CD4-positive, alpha-beta T cell treated with Interleukin-17A for 4 hours (primary cell): ENCODE measurements around the gene CIAPIN1.
"Not testable (repeated sequence)": the region's sequence is repeated elsewhere in the genome, so short reads cannot be mapped to it uniquely, and the experiment has no call there.

Source experiments
- DNase-seq: peaks from one replicate; pipeline ENCODE4 v3.0.0-alpha.2; 2020; ENCODE audit warnings: mixed read lengths

Gene CIAPIN1

DNA sequence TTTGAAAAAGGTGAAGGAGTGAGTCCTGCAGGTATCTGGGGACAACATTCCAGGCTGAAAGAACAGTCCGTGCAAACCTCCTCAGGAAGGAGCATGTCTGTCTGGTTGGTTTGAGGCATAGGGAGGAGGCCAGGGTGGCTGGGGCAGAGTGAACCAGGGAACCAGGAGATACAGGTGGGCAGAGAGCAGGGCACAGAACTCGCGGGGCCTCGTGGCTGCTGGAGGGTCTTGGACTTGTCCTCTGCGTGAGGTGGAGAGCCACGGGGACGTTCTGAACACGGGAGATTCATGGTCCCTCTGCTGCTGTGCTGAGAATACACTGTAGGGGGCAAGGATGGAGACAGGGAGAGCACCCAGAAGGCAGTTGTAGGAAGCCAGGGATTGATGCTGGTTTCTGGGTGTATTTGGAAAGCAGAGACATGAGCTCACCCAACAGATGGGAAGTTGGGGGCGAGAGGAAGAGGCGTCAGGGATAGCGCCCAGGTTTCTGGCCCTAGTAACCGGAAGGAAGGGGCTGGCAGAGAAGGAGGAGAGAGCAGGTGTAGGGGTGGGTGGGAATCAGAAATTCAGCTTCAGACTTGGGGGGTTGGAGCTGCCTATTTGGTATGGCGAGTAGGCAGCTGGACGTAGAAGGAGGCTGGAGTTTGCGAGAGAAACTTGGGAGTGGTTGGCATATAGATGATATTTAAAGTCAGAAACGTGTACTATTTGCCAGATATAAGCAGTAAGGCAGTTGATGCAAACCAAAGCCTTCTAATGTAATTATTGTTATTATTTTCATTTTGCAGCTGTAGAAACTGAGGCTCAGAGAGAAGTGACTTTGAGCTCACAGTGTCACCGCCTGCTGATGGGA, 43.0 kb downstream of the CIAPIN1 start, which contains the start of gene CCL17:
Gene CCL17 (plus strand): TSS at position 803 of the 853 bp plus-strand sequence. CDS start 9,166 bp downstream, outside the sequence.
- DNase-seq, result no peak

DNA sequence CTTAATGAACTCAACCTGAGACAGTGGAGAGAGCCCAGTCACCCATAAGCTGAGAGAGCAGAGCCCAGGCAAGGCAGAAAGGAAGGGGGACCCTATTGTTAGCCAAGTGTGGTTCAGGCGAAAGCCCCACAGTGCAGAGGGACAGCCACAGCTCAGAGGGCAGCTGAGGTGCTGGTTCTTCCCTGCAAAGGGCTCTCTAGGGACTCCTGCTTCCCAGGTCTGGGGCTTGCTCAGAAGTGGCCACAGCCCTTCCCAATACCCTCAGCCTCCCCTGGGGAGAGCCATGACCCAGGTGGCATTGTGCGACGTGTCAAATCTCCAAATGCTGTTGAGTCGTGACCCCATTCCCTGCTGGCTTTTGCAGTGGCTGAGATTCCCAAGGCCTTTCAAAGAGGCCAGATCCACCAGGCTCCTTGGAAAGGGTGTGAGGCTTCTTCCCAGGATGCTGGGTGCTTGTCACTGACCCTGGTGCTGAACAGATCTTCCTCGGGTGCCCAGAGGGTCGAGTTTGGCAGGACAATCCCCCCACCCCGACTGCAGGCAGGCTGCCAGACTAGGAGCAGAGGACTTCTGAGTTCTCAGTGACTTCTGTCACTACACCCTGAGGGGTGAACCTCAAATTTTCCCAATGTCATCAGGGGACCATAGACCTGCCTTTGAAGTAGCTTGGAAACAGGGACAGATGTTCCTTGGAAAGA, 45.1 kb downstream of the CIAPIN1 start:
- no peak for DNase-seq

DNA sequence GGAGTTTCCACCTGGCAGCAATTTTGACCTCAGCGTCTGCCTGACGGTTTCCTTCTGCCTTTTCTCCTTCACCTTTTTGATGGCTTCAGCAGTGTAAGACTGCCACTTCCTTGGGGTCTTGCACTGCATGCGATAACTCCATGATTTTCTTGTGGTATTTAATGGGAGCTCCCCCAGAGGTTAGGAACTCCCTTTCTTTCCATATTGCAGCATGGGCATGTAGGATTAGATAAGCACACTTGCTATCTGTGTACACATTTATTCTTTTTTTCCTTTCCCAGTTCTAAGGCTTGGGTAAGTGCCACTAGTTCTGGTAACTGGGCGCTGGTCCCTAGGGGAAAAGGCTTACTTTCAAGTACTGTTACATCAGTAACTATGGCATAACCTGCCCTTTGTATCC, 49.7 kb downstream of the CIAPIN1 start:
- not testable (repeated sequence) for DNase-seq

DNA sequence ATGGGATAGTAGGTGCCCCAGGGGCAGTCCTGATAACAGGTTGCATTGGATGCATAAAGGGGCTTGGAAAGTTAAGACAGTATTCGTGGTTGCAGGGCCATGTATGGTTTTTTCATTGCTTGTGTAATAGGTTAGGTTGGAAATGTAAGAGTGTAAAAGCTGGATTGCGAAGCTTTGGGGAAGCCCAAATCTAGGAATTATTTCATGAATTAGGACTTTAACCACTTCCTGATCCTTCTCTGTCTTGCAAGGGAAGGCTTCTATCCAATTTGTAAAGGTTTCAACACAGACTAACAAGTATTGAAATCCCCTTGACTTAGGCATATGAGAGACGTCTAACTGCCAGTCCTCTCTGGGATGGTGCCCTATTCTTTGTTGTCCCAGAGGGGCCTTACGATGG, 50.4 kb downstream of the CIAPIN1 start:
- no peak for DNase-seq

DNA sequence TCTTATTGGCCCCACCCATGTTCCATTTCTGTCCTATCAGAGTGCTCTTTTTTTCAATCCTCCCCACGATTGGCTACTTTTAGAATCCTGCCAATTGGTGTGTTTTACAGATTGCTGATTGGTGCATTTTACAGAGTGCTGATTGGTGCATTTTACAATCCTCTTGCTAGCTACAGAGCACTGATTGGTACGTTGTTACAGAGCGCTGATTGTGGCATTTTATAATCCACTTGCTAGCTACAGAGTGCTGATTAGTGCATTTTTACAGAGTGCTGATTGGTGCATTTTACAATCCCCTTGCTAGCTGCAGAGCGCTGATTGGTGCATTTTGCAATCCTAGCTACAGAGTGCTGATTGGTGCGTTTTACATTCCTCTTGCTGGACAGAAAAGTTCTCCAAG, 52.2 kb downstream of the CIAPIN1 start:
- no peak for DNase-seq

DNA sequence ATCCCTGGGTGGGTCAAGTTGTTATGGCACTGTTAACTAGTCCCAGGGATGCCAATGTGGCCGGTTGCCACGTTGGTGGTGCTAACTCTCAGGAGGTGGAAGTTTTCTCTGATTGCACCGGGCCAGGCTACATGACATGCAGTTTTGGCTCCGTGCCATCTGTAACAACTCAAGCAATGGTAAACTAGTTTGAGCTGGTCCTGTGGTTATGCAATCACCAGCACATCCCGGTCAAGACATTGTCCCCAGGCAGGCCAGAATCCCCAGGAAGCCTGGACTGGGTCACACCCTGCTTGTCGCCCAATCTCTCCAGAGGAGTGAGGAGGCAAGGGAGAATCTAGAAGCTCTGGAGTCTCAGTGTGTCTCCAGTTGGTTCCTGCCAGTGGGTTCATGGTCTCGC, 52.7 kb downstream of the CIAPIN1 start:
- DNase-seq, result no peak

DNA sequence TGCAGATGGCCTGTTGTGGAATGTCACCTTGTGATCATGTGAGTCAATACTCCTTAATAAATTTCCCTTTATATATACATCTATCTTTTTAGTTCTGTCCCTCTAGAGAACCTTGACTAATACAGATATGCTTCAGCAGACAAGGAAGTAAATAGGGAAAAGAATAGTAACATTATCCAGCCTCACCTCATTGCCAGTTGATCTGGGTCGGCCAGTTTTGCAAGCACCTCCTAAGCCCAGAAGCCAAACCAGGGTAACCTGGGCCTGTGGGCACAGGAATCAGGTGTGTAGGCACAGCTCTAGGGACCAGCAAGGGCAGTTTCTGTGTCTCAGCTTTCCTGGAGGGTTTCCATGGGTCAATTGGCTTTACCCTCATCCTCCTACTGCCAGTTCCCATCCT, 54.5 kb downstream of the CIAPIN1 start:
- no peak for DNase-seq

DNA sequence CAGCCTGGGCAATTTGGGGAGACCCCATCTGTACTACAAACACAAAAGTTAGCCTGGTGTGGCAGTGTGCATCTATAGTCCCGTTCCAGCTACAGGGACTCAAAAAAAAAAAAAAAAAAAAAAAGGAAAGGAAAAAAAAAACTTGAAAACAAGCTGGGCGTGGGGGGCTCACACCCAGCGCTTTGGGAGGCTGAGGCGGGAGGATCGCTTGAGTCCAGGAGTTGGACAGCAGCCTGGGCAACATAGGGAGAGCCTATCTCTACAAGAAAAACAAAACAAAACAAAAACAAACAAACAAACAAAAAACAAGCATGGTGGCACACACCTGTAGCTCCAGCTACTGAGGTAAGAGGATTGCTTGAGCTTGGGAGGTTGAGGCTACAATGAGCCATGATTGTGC, 55.5 kb downstream of the CIAPIN1 start:
- DNase-seq, result no peak

DNA sequence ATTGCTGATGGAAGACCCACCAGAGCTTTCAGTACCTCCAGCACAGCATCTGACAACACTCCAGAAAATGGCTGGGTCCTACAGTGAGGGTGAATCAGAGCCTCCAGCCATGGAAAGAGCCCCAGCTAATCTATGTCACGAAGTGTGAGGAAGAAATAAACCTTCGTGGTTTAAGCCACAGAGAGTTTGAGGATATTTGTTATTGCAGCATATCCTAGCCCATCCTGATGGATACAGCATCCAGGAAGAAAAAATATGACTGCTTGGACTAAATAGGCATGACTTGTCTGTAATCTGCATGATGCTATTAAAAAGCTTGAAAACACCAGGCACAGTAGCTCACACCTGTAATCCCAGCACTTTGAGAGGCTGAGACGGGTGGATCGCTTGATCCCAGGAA, 55.9 kb downstream of the CIAPIN1 start:
- DNase-seq, result no peak

DNA sequence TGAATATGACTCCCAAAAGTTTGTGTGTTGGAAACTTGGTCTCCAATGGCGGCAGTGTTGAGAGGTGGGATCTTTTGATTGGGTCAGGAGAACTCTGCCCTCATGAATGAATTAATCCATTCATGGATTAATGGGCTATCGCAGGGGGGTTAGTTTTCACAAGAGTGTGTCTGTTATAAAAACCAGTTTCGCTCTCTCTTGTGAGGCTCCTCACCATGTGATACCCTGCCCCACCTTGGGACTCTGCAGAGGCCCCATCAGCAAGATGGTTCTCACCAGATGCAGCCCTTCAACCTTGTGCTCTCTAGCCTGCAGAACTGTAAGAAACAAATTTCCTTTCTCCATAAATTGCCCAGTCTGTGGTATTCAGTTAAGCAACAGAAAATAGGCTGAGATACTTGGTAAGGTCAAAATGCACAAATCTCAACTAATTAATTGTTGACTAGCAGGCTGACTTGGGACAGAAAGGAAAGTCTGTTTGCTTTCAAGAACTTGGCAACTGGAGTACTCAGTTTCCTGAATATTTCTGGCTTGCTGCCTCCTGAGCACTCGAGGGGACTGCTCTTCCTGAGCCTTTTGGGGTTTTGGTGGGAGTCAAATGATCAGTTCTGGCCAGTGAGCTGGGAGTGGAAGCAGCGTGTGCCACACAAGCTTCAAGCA, 56.4 kb downstream of the CIAPIN1 start:
- no peak for DNase-seq

DNA sequence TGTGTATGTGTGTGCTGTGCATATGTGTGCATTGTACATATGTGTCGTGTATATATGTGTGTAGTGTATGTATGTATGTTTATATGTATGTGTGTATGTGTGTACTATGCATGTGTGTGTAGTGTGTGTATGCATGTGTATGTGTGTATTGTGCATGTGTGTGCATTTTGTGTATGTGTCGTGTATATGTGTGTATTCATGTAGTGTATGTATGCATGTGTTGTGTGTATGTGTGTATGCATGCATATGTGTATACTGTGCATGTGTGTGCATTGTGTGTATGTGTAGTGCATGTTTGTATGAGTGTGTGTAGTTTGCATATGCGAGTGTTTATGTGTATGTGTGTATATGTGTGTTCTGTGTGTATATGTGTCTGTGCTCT, 58.1 kb downstream of the CIAPIN1 start:
- DNase-seq, result no peak

DNA sequence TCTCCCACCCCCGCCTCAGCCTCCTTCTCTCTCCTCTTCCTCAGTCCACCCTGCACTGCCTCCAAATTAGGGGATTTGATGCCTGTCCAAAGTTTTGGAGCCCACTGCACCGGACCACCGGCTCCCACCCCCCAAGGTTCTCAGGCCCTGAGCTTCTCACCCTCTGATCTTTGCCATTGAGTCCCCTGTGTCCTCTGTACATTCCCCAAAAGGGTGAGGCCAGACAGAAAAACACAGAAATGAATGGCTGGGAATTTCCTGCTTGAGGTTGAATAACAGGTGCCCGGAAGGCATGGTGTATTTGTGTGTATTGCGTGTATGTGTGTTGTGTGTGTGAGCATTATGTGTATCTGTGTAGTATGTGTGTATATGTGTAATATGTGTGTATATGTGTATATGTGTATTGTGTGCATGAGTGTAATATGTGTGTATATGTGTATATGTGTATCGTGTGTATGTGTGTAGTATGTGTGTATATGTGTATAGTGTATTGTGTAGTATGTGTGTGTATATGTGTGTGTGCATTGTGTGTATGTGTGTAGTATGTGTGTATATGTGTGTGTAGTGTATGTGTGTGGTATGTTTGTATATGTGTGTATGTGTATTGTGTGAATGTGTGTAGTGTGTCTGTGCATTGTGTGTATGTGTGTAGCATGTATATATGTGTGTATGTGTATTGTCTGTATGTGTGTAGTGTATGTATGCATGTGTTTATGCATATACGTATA, 58.7 kb downstream of the CIAPIN1 start:
- DNase-seq, result no peak

DNA sequence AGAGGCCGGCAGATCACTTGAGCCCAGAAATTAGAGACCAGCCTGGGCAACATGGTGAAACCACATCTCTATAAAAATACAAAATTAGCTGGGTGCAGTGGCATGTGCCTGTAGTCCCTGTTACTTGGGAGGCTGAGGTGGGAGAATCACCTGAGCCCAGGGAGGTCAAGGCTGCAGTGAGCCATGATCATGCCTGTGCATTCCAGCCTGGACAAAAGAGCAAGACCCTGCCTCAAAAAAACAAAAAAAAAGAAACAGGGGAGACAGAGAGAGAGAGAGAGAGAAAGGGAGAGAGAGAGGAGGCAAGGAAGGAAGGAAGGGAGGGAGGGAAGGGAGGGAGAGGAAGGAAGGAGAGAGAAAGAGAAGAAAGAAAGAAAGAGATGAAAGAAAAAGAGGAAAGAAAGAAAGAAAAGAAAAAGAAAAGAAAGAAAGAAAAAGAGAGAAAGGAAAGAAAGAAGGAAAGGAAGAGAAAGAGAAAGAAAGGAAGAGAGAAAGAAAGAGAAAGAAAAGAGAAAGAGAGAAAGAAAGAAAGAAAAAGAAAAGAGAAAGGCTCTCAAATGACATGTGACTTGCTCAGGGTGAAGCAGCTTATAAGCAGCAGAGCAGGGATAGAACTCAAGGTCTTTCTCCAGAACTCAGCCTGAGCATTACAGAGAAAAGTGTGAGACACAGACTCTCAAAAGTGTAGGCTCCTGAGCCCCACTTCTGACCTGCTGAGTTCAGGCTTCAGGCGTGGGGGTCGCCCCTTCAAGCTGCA, 59.4 kb downstream of the CIAPIN1 start:
- no peak for DNase-seq

DNA sequence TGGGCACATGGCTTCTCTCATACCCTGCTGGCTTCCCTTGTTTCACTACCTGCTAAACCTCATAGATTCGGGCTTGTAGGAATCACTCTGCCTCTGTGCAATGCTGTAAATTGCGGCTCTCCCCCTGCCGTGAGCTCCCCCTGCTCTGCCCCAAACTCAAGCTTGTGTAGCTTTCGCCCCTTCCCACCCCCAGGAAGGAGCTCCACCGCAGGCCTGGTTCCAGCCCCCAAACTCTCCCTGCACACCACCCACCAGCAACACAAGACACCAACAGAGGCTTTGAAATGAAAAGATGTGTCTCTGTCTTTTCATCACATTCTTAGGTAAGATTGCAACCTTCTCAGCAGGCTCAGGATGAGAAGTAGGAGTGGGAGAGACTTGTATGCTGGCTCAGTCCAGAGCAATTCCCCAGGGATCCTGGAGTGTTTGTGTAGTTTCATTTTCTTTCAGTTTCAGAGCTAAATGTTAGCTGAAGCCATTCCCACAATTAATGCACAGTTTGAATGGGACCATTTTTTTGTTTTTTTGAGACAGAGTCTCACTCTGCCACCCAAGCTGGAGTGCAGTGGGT, 60.7 kb downstream of the CIAPIN1 start:
- no peak for DNase-seq

DNA sequence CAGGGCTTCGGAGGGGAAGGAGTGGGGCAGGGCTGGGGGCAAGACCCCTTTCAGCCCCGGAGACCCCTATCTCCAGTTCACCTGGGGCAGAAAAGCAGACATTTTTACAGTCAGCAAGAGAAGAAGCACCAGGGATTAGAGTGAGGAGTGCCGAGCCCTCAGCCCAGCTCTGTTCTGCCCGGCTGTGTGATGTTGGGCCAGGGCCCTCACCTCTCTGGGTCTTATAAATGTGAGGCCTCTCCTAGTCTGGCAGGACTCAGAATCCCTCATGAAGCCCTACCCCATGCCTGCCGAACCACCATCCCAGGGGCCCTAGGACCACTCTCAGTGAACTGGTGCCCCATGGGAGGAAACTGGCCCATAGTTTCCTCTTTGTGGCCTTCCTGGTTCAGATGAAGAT, 62.1 kb downstream of the CIAPIN1 start:
- no peak for DNase-seq

DNA sequence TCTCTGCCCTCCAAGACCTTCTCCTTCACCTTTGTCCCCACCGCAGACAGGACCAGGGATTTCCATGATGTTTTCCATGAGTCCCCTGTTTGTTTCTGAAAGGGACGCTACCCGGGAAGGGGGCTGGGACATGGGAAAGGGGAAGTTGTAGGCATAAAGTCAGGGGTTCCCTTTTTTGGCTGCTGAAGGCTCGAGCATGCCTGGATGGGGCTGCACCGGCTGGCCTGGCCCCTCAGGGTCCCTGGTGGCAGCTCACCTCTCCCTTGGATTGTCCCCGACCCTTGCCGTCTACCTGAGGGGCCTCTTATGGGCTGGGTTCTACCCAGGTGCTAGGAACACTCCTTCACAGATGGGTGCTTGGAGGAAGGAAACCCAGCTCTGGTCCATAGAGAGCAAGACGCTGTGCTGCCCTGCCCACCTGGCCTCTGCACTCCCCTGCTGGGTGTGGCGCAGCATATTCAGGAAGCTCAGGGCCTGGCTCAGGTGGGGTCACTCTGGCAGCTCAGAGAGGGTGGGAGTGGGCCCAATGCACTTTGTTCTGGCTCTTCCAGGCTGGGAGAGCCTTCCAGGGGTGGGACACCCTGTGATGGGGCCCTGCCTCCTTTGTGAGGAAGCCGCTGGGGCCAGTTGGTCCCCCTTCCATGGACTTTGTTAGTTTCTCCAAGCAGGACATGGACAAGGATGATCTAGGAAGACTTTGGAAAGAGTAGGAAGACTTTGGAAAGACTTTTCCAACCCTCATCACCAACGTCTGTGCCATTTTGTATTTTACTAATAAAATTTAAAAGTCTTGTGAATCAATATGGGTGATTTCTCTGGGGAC, 62.7 kb downstream of the CIAPIN1 start:
- no peak for DNase-seq

DNA sequence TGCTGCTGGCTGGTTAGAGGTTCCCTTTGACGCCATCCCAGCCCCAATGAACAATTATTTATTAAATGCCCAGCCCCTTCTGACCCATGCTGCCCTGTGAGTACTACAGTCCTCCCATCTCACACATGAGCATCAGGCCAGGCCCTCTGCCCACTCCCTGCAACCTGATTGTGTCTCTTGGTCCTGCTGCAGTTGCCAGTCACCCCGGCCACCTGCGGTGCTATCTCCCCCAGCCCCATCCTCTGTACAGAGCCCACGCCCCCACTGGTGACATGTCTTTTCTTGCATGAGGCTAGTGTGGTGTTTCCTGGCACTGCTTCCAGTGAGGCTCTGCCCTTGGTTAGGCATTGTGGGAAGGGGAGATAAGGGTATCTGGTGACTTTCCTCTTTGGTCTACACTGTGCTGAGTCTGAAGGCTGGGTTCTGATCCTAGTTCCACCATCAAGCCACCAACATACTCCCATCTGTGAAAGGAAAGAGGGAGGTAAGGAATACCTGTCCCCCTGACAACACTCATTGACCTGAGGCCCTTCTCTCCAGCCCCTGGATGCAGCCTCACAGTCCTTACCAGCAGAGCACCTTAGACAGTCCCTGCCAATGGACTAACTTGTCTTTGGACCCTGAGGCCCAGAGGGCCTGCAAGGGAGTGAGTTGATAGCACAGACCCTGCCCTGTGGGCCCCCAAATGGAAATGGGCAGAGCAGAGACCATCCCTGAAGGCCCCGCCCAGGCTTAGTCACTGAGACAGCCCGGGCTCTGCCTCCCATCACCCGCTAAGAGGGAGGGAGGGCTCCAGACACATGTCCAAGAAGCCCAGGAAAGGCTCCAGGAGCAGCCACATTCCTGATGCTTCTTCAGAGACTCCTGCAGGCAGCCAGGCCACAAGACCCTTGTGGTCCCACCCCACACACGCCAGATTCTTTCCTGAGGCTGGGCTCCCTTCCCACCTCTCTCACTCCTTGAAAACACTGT, 63.6 kb downstream of the CIAPIN1 start:
- DNase-seq, result no peak

DNA sequence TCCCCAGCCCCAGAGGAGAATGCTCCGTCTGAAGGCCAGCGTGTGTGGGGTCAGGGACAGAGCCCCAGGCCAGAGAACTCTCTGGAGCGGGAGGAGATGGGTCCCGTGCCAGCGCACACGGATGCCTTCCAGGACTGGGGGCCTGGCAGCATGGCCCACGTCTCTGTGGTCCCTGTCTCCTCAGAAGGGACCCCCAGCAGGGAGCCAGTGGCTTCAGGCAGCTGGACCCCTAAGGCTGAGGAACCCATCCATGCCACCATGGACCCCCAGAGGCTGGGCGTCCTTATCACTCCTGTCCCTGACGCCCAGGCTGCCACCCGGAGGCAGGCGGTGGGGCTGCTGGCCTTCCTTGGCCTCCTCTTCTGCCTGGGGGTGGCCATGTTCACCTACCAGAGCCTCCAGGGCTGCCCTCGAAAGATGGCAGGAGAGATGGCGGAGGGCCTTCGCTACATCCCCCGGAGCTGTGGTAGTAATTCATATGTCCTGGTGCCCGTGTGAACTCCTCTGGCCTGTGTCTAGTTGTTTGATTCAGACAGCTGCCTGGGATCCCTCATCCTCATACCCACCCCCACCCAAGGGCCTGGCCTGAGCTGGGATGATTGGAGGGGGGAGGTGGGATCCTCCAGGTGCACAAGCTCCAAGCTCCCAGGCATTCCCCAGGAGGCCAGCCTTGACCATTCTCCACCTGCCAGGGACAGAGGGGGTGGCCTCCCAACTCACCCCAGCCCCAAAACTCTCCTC, 64.5 kb downstream of the CIAPIN1 start:
- DNase-seq, result no peak
